GM12874 (cell line): Measurements from ENCODE around the gene TCF20.
A peak's percentile ranks its signal among the peaks of the same experiment; 100 is the strongest.

Source experiments
- TF ChIP-seq, protein P1 (sequence below): IDR thresholded peaks from 2 replicates; pipeline ENCODE4 v1.5.1; 2011; ENCODE audit warnings: low read depth, mild to moderate bottlenecking, control low read depth, low read length, moderate library complexity; ENCODE audit not compliant: insufficient read depth

Gene TCF20

GRCh38 chr22:42279425-42280020, 9.1 kb upstream of the TCF20 start:
- TF ChIP-seq, protein P1, sequence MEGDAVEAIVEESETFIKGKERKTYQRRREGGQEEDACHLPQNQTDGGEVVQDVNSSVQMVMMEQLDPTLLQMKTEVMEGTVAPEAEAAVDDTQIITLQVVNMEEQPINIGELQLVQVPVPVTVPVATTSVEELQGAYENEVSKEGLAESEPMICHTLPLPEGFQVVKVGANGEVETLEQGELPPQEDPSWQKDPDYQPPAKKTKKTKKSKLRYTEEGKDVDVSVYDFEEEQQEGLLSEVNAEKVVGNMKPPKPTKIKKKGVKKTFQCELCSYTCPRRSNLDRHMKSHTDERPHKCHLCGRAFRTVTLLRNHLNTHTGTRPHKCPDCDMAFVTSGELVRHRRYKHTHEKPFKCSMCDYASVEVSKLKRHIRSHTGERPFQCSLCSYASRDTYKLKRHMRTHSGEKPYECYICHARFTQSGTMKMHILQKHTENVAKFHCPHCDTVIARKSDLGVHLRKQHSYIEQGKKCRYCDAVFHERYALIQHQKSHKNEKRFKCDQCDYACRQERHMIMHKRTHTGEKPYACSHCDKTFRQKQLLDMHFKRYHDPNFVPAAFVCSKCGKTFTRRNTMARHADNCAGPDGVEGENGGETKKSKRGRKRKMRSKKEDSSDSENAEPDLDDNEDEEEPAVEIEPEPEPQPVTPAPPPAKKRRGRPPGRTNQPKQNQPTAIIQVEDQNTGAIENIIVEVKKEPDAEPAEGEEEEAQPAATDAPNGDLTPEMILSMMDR: no peak

DNA sequence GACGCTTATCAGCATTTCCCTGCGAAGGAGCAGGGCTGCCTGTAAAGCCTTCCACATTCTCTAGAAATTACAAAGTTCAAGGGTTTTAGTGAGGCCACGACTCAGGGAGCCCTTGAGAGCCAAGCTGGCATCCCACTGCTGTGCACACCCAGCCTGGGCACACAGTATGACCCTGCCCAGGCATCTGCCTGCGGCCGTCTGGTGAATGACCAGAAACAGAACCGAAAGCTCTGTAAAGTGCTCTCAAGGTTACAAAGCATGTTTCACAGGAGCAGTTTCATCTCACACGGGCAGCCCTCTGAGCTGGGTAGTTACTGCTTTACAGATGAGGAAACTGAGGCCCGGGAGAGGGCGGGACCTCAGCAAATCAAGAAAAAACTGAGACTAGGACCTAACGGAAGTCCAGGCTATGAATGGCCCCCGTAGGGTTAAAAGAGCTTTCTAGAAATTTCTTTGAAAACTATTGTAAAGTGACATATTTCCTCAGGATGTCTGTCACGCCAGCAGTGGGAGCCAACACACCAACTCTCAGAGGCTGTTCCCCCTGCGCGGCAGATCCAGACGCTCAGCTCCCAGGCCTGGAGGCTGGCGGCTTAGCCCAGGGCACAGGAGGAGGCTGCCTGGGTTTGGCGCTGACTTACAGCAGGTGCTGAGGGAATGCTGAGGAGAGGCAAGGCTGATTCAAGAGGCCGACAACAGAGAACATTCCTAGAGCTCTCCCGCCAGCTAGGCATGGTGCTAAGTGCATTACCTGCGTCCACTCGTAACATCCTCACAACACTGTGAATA, 7.7 kb upstream of the TCF20 start:
- TF ChIP-seq, protein P1: peak; percentile 38

DNA sequence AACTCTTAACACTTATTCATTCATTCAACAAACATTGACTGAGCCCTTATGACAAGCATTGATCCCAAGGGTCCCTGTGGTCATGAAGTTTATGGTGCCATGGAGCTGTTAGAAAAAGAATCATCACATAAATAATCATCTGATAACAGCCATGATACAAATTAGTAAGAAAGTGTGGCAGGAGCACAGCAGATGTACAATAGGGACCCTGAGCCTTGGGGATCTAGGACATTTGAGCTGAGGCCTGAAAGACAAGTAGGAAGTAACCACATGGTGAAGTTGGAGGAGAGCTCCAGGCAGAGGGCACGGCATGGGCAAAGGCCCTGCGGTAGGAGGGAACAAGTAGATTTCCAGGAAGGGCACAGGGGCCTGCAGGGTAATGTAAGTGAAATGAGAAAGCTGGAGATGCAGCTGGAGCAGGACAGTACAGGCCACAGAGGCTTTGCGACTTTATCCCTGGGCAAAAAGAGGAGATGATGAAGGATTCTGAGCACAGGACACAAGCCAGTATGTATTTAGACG, 6.8 kb upstream of the TCF20 start:
- TF ChIP-seq, protein P1: no peak

GRCh38 chr22:42275970-42276369, 5.5 kb upstream of the TCF20 start:
- TF ChIP-seq, protein P1: no peak

- TF ChIP-seq, protein P1: no peak
These were observed 4.7 kb upstream of the TCF20 start for GRCh38 chr22:42275176-42275575.

DNA sequence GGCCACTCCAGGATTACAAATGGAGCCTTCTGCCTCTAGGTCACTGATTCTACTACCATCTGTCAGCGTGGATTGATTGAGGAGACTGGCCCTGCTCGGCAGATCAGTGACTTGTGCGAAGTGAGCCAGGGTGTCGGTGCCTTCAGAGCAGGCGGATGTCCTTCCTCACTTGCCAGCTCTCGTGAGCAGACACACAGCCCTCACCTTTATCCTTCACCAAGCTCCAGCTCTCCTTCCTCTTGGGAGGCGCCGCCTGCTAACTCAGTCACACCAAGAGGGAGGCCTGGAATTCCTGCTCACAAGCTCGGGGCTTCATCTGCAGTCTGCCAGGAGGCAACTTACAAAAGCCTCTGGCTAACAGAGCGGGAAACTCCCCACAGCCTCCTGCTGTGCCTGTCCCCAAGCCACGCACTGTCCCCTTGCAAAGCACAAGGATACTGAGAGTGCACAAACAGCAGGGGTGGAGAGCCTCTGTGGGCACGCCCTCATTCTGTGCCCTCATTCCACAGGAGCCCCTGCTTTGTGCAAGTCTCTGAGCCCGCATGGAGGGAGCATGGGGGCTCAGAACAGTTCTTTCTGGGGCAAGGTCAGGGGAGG, 3.5 kb upstream of the TCF20 start:
- TF ChIP-seq, protein P1: no peak

DNA sequence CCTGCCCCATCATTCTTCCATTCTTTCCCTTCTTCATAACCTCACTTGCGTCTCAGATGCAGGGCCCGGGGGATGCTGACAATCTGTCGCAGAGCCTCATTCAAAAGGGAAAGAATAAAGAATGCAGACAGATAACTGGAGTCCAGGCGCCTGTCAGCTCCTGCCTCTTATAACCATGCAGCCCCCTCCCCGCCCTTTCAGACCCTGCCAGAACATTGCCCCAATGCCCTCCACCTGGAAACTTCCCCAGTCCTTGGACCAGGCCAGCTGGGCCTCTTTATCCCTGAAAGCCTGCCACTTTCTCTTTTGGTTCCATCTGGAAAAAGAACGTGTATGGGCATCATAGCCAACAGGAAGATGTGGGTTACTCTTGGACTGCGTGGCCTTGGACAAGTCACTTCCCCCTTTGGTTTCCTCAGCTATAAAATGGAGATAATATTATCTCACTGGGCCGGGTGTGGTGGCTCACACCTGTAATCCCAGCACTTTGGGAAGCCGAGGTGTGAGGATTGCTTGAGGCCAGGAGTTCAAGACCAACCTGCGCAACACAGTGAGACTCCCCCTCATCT, 2.1 kb upstream of the TCF20 start:
- TF ChIP-seq, protein P1: no peak
